IPS-18c (cell line): ENCODE data around the gene SHISA9.

Experiments used
- H3K4me3 ChIP-seq: 2 replicates; pipeline ENCODE4 v1.7.0; 2013; ENCODE audit warnings: low read depth, mild to moderate bottlenecking, low read length, moderate library complexity; ENCODE audit not compliant: insufficient read depth
- H3K9me3 ChIP-seq: one replicate; pipeline ENCODE4 v1.6.1; 2013; ENCODE audit warnings: mild to moderate bottlenecking, low read length, moderate library complexity; ENCODE audit not compliant: control insufficient read depth, insufficient read depth

The SHISA9 gene

GRCh38 chr16:12976936-12977335 lies 75.5 kb downstream of the SHISA9 start:
- Histone ChIP-seq H3K9me3 (no peaks in the 10 kb centered on the region), H3K4me3 (no peak overlapping the region)

- Histone ChIP-seq H3K4me3 (no peak overlapping the region), H3K9me3 (no peaks in the 10 kb centered on the region)
Observed at GRCh38 chr16:12985516-12985915, 84.1 kb downstream of the SHISA9 start.

GRCh38 chr16:12988071-12988470 lies 86.7 kb downstream of the SHISA9 start:
- H3K9me3 ChIP-seq = no peaks in the 10 kb centered on the region
- no peak overlapping the region for H3K4me3 ChIP-seq

GRCh38 chr16:12992066-12992465 lies 90.7 kb downstream of the SHISA9 start:
- Histone ChIP-seq H3K4me3 (no peak overlapping the region), H3K9me3 (no peaks in the 10 kb centered on the region)

- Histone ChIP-seq H3K9me3 (no peaks in the 10 kb centered on the region), H3K4me3 (no peak overlapping the region)
Observed at GRCh38 chr16:12994402-12994801, 93.0 kb downstream of the SHISA9 start.

GRCh38 chr16:12995721-12996372 lies 94.4 kb downstream of the SHISA9 start:
- Histone ChIP-seq H3K9me3 (no peaks in the 10 kb centered on the region), H3K4me3 (no peak overlapping the region)

GRCh38 chr16:12998361-12999085 lies 97.1 kb downstream of the SHISA9 start:
- Histone ChIP-seq H3K4me3 (no peak overlapping the region), H3K9me3 (no peaks in the 10 kb centered on the region)

GRCh38 chr16:12999368-12999767 lies 98.0 kb downstream of the SHISA9 start:
- Histone ChIP-seq H3K4me3 (no peak overlapping the region), H3K9me3 (no peaks in the 10 kb centered on the region)

GRCh38 chr16:13005721-13006247 lies 104.4 kb downstream of the SHISA9 start:
- Histone ChIP-seq H3K9me3 (no peaks in the 10 kb centered on the region), H3K4me3 (no peak overlapping the region)

GRCh38 chr16:13012601-13013000 lies 111.2 kb downstream of the SHISA9 start:
- H3K9me3 ChIP-seq = no peaks in the 10 kb centered on the region
- no peak overlapping the region for H3K4me3 ChIP-seq

- no peak overlapping the region for H3K4me3 ChIP-seq
- H3K9me3 ChIP-seq = no peaks in the 10 kb centered on the region
Observed at GRCh38 chr16:13013043-13013442, 111.6 kb downstream of the SHISA9 start.

GRCh38 chr16:13014476-13014875 lies 113.1 kb downstream of the SHISA9 start:
- no peak overlapping the region for H3K4me3 ChIP-seq
- H3K9me3 ChIP-seq = no peaks in the 10 kb centered on the region

- Histone ChIP-seq H3K9me3 (no peaks in the 10 kb centered on the region), H3K4me3 (no peak overlapping the region)
Observed at GRCh38 chr16:13018026-13018425, 116.6 kb downstream of the SHISA9 start.

- no peak overlapping the region for H3K4me3 ChIP-seq
- H3K9me3 ChIP-seq = no peaks in the 10 kb centered on the region
Observed at GRCh38 chr16:13021996-13022395, 120.6 kb downstream of the SHISA9 start.

GRCh38 chr16:13029786-13030185 lies 128.4 kb downstream of the SHISA9 start:
- H3K4me3 ChIP-seq = no peak overlapping the region

GRCh38 chr16:13030769-13031168 lies 129.4 kb downstream of the SHISA9 start:
- H3K9me3 ChIP-seq = no peaks in the 10 kb centered on the region
- H3K4me3 ChIP-seq = no peak overlapping the region

More at GRCh38 chr16:13029786-13030185, 128.4 kb downstream of the SHISA9 start:
- H3K9me3 ChIP-seq = no peaks in the 10 kb centered on the region

- no peaks in the 10 kb centered on the region for H3K9me3 ChIP-seq
Observed at GRCh38 chr16:13032911-13033310, 131.5 kb downstream of the SHISA9 start.

GRCh38 chr16:13036600-13036999 lies 135.2 kb downstream of the SHISA9 start:
- Histone ChIP-seq H3K4me3 (no peak overlapping the region), H3K9me3 (no peaks in the 10 kb centered on the region)

More at GRCh38 chr16:13032911-13033310, 131.5 kb downstream of the SHISA9 start:
- H3K4me3 ChIP-seq = no peak overlapping the region
